ENCODE data around the gene SFT2D1.
"Not testable (repeated sequence)": the region's sequence is repeated elsewhere in the genome, so short reads cannot be mapped to it uniquely, and the experiment has no call there.

Gene SFT2D1

GRCh38 chr6:166342349-166343149 lies at the start of gene SFT2D1:
SFT2D1 (minus strand) TSS chr6:166342545; CDS start chr6:166342481, 64 bp downstream.
- DNase-seq, result peak; percentile 59

- DNase-seq, result no peak
These were observed 46.8 kb upstream of the SFT2D1 start for GRCh38 chr6:166389119-166389518.

GRCh38 chr6:166388290-166389004 lies 46.1 kb upstream of the SFT2D1 start:
- DNase-seq, result no peak

- DNase-seq, result no peak
These were observed 45.4 kb upstream of the SFT2D1 start for GRCh38 chr6:166387642-166388289.

GRCh38 chr6:166387098-166387497 lies 44.8 kb upstream of the SFT2D1 start:
- not testable (repeated sequence) for DNase-seq

GRCh38 chr6:166386111-166386510 lies 43.8 kb upstream of the SFT2D1 start:
- no peak for DNase-seq

GRCh38 chr6:166383802-166384363 lies 41.5 kb upstream of the SFT2D1 start:
- peak; percentile 41 for DNase-seq

- peak; percentile 91 for DNase-seq
These were observed 40.8 kb upstream of the SFT2D1 start, which contains the start of gene MPC1 for GRCh38 chr6:166382933-166383801. MPC1 (minus strand) TSS chr6:166382940; CDS start chr6:166382876, 64 bp downstream.

- DNase-seq, result no peak
These were observed 40.2 kb upstream of the SFT2D1 start for GRCh38 chr6:166382500-166382932.

- peak; percentile 64 for DNase-seq
These were observed 39.6 kb upstream of the SFT2D1 start for GRCh38 chr6:166381733-166382499.

- no peak for DNase-seq
These were observed 39.0 kb upstream of the SFT2D1 start for GRCh38 chr6:166381381-166381732.

- no peak for DNase-seq
These were observed 37.5 kb upstream of the SFT2D1 start for GRCh38 chr6:166379800-166380199.

GRCh38 chr6:166379103-166379586 lies 36.8 kb upstream of the SFT2D1 start:
- DNase-seq, result no peak

GRCh38 chr6:166377721-166378120 lies 35.4 kb upstream of the SFT2D1 start:
- DNase-seq, result no peak

- no peak for DNase-seq
These were observed 32.7 kb upstream of the SFT2D1 start for GRCh38 chr6:166375013-166375412.

GRCh38 chr6:166370489-166370888 lies 28.1 kb upstream of the SFT2D1 start:
- DNase-seq, result no peak

- no peak for DNase-seq
These were observed 27.4 kb upstream of the SFT2D1 start for GRCh38 chr6:166369782-166370181.

GRCh38 chr6:166366921-166367320 lies 24.6 kb upstream of the SFT2D1 start:
- no peak for DNase-seq

GRCh38 chr6:166365806-166366205 lies 23.5 kb upstream of the SFT2D1 start:
- no peak for DNase-seq

GRCh38 chr6:166365221-166365620 lies 22.9 kb upstream of the SFT2D1 start:
- no peak for DNase-seq

- no peak for DNase-seq
These were observed 22.1 kb upstream of the SFT2D1 start for GRCh38 chr6:166364456-166364855.
